ENCODE measurements around the gene PAQR8.
A peak's percentile ranks its signal among the peaks of the same experiment; 100 is the strongest.
"Not testable (repeated sequence)": the region's sequence is repeated elsewhere in the genome, so short reads cannot be mapped to it uniquely, and the experiment has no call there.

PAQR8 gene

DNA sequence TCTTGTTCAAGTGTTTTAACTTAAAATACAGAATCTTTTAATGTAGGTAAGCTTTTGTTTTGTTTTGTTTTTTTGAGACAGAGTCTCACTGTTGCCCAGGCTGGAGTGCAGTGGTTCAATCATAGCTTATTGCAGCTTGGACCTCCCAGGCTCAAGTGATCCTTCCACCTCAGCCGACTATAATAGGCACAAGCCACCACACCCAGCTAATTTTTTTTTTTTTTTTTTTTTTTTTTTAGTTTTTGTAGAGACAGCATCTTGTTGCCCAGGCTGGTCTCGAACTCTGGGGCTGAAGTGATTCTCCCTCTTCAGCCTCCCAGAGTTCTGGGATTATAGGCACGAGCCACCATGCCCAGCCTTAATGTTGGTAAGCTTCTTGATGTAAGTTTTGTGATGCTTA, 61.5 kb downstream of the PAQR8 start:
- peak; percentile 8 for DNase-seq (ENCODE audit: low read depth)
- no peak overlapping the region for H3K4me3 ChIP-seq (ENCODE audit: low read depth, low read length)
- TF ChIP-seq, protein P1, sequence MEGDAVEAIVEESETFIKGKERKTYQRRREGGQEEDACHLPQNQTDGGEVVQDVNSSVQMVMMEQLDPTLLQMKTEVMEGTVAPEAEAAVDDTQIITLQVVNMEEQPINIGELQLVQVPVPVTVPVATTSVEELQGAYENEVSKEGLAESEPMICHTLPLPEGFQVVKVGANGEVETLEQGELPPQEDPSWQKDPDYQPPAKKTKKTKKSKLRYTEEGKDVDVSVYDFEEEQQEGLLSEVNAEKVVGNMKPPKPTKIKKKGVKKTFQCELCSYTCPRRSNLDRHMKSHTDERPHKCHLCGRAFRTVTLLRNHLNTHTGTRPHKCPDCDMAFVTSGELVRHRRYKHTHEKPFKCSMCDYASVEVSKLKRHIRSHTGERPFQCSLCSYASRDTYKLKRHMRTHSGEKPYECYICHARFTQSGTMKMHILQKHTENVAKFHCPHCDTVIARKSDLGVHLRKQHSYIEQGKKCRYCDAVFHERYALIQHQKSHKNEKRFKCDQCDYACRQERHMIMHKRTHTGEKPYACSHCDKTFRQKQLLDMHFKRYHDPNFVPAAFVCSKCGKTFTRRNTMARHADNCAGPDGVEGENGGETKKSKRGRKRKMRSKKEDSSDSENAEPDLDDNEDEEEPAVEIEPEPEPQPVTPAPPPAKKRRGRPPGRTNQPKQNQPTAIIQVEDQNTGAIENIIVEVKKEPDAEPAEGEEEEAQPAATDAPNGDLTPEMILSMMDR (conservative IDR thresholded peaks at IDR 0.05; ENCODE audit: low read depth, low read length): no peak

DNA sequence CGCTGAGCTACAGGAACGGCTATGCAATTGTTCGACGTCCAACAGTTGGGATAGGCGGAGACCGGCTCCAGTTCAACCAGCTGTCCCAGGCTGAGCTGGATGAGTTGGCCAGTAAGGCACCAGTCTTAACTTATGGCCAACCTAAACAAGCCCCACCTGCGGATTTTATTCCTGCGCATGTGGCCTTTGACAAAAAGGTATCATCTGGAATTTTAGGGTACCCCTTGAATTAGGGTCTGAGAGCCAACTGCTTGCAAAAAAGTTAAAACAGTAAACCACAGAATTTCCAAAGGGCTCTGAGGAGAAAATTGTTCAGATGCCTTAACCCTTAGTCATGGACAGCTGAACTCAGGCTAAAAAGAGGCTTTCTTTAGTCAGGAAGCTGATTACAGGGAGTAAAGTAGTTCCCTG, 62.0 kb downstream of the PAQR8 start:
- H3K4me3 ChIP-seq (ENCODE audit: low read depth, low read length): no peak overlapping the region
- peak; percentile 90 for DNase-seq (ENCODE audit: low read depth)
- TF ChIP-seq, protein P1 (conservative IDR thresholded peaks at IDR 0.05; ENCODE audit: low read depth, low read length): no peak

DNA sequence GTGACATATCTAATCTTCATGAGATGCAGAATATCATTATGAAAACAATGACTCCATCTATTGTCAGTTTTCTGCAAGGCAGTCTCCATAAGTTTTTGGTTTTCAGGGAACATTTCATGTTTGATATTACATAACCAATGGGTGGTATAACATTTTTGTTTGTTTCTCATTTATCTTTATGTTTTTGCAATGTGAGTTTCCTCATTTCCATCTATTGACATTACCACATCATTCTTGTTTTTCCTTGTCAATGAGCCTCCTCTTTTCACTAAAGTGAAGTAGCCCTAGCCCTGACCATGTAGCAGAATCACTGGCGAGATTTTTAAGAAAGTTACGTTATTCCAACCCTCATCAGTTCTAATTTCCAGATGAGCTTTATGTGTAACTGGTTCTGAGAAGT, 62.6 kb downstream of the PAQR8 start:
- TF ChIP-seq, protein P1 (conservative IDR thresholded peaks at IDR 0.05; ENCODE audit: low read depth, low read length): no peak
- no peak for DNase-seq (ENCODE audit: low read depth)
- no peak overlapping the region for H3K4me3 ChIP-seq (ENCODE audit: low read depth, low read length)

GRCh38 chr6:52426667-52427066, 64.7 kb downstream of the PAQR8 start:
- no peak overlapping the region for H3K4me3 ChIP-seq (ENCODE audit: low read depth, low read length)
- DNase-seq (ENCODE audit: low read depth): no peak
- TF ChIP-seq, protein P1 (conservative IDR thresholded peaks at IDR 0.05; ENCODE audit: low read depth, low read length): no peak

- not testable (repeated sequence) for DNase-seq (ENCODE audit: low read depth); H3K4me3 ChIP-seq (ENCODE audit: low read depth, low read length)
Observed at GRCh38 chr6:52433294-52433693, 71.3 kb downstream of the PAQR8 start.

DNA sequence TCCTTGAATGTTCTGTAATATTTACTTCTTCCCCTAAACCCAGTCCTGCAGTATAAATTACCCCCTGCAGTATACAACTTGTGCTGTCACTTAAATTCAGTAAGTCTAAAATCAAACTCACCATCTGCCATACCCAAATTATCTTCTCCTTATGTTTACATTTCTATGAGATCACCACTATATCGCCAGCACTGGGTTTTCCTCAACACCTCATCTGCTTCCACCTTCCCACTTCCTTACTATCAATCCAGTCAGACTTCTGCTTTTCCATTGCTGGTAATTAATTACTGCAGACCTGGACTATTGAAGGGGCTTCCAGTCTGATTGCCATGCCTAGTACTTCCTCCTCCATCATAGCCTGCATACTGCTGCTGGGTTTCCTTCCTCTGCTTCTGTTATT, 73.4 kb downstream of the PAQR8 start:
- no peak overlapping the region for H3K4me3 ChIP-seq (ENCODE audit: low read depth, low read length)
- TF ChIP-seq, protein P1 (conservative IDR thresholded peaks at IDR 0.05; ENCODE audit: low read depth, low read length): no peak
- DNase-seq (ENCODE audit: low read depth): no peak

- no peak overlapping the region for H3K4me3 ChIP-seq (ENCODE audit: low read depth, low read length)
- TF ChIP-seq, protein P1 (conservative IDR thresholded peaks at IDR 0.05; ENCODE audit: low read depth, low read length): no peak
- DNase-seq (ENCODE audit: low read depth): no peak
Observed at GRCh38 chr6:52438926-52439325, 77.0 kb downstream of the PAQR8 start.

GRCh38 chr6:52454556-52454955, 92.6 kb downstream of the PAQR8 start:
- peak; percentile 52 for DNase-seq (ENCODE audit: low read depth)
- no peak overlapping the region for H3K4me3 ChIP-seq (ENCODE audit: low read depth, low read length)
- TF ChIP-seq, protein P1 (conservative IDR thresholded peaks at IDR 0.05; ENCODE audit: low read depth, low read length): no peak

Data from choroid plexus epithelial cell (primary cell).